GM18519 (cell line): ENCODE measurements around the gene CTNND2.

ENCODE experiments used
- ATAC-seq: cut with Tn5 transposase; IDR thresholded peaks from one replicate; pipeline ENCODE4 v1.9.1; 2021; ENCODE audit warnings: mild to moderate bottlenecking, moderate library complexity; ENCODE audit not compliant: unreplicated experiment, low FRiP score

The CTNND2 gene

GRCh38 chr5:11230890-11231289, 673.4 kb downstream of the CTNND2 start:
- ATAC-seq: no peak

- no peak for ATAC-seq
Measured at GRCh38 chr5:11227064-11227463, 677.2 kb downstream of the CTNND2 start.

- no peak for ATAC-seq
Measured at GRCh38 chr5:11224436-11225187, 679.6 kb downstream of the CTNND2 start.

- ATAC-seq: no peak
Measured at GRCh38 chr5:11222169-11222568, 682.1 kb downstream of the CTNND2 start.

GRCh38 chr5:11214864-11215644, 689.2 kb downstream of the CTNND2 start:
- ATAC-seq: no peak

GRCh38 chr5:11212706-11213105, 691.5 kb downstream of the CTNND2 start:
- no peak for ATAC-seq

GRCh38 chr5:11197726-11198125, 706.5 kb downstream of the CTNND2 start:
- no peak for ATAC-seq

GRCh38 chr5:11191673-11192072, 712.6 kb downstream of the CTNND2 start:
- no peak for ATAC-seq

- ATAC-seq: peak; percentile 58
Measured at GRCh38 chr5:11182441-11183080, 721.7 kb downstream of the CTNND2 start.

- no peak for ATAC-seq
Measured at GRCh38 chr5:11181940-11182339, 722.3 kb downstream of the CTNND2 start.

- ATAC-seq: no peak
Measured at GRCh38 chr5:11180890-11181289, 723.4 kb downstream of the CTNND2 start.

GRCh38 chr5:11177999-11178711, 726.1 kb downstream of the CTNND2 start:
- no peak for ATAC-seq

- ATAC-seq: no peak
Measured at GRCh38 chr5:11174591-11174990, 729.7 kb downstream of the CTNND2 start.

- ATAC-seq: no peak
Measured at GRCh38 chr5:11172484-11172883, 731.8 kb downstream of the CTNND2 start.

- ATAC-seq: no peak
Measured at GRCh38 chr5:11171236-11171635, 733.0 kb downstream of the CTNND2 start.

- ATAC-seq: no peak
Measured at GRCh38 chr5:11166923-11167322, 737.3 kb downstream of the CTNND2 start.

- ATAC-seq: no peak
Measured at GRCh38 chr5:11164531-11165294, 739.5 kb downstream of the CTNND2 start.

GRCh38 chr5:11157132-11157531, 747.1 kb downstream of the CTNND2 start:
- no peak for ATAC-seq

- ATAC-seq: no peak
Measured at GRCh38 chr5:11153670-11154382, 750.4 kb downstream of the CTNND2 start.
